ENCODE measurements around the gene LY6G6C. TPM values are rescaled to one million over a fixed set of nuclear protein-coding genes. Genes with fewer than 3 reads are reported as not detected.

Gene LY6G6C
- total and polyA plus RNA-seq, 2 of the 13 experiments (the other 11 are each of a cell fraction or from before 2014, with no cell fraction given) = 0.15 TPM; not detected in 1

DNA sequence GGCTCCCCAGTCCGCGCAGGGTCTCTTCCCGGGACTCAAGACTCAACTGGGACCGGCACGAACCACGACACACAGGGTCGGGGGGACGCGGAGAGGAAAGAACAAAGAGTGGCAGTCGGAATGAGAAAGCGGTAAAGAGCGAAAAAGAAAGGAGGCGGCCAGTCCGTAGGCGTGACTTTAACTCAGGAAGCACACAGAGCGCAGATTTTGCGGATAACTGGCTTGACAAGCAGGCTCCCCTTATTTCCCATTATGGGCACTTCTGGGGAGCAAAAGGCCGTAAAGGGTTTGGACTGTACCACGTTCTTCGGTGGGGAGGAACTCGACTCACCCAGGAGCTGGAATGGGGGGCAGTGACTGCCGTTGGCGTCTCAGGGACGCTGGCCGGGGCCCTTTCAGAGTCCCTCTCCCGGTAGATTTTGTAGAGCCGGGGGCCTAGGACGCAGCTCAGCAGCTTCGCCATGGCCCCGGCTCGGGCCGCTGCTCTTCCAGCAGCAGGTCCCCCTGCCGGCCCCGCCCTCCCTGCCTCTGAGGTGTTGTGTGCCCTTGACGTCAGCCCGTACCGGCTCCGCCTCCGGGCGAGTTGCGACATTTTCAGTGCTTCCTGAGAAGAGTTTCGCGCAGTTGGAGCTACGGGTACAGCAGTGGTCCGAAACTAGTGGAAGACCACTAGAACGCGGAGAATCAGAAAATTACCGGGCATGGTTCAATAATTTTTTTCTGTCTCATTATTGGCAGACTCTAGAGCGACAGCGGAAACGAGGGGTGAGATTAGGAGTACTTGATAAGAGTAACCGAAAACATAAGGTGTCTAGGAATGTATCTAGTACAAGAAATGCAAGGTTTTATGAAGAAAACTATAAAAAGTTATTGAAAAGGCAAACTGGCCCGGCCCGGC, 18.5 kb downstream of the LY6G6C start, which contains the start of gene ABHD16A (continued):
- TF ChIP-seq, protein P1, sequence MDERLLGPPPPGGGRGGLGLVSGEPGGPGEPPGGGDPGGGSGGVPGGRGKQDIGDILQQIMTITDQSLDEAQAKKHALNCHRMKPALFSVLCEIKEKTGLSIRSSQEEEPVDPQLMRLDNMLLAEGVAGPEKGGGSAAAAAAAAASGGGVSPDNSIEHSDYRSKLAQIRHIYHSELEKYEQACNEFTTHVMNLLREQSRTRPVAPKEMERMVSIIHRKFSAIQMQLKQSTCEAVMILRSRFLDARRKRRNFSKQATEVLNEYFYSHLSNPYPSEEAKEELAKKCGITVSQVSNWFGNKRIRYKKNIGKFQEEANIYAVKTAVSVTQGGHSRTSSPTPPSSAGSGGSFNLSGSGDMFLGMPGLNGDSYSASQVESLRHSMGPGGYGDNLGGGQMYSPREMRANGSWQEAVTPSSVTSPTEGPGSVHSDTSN (CRISPR knock-in tag; IDR thresholded peaks at IDR 0.05) = no peak
- TF ChIP-seq NFYC (CRISPR knock-in tag; IDR thresholded peaks at IDR 0.05) (peak; percentile 46; the same call in 1 of the 2 replicates), ZEB1 (IDR thresholded peaks at IDR 0.05; ENCODE audit: insufficient replicate concordance, low read depth) (no peak), ZBTB7B (CRISPR knock-in tag; IDR thresholded peaks at IDR 0.05) (peak; percentile 82), ZNF441 (CRISPR knock-in tag; IDR thresholded peaks at IDR 0.05; ENCODE audit: borderline replicate concordance) (peak; percentile 56; the same call in 1 of the 2 replicates), ZMYM2 (CRISPR knock-in tag; IDR thresholded peaks at IDR 0.05) (no peak; the same call in 1 of the 2 replicates), HNF4A (CRISPR knock-in tag; IDR thresholded peaks at IDR 0.05) (peak; percentile 69), JUN (CRISPR knock-in tag; IDR thresholded peaks at IDR 0.05) (no peak; the same call in 1 of the 2 replicates), ZNF235 (CRISPR knock-in tag; IDR thresholded peaks at IDR 0.05; ENCODE audit: borderline replicate concordance) (peak; percentile 58; the same call in 1 of the 2 replicates), ZNF577 (CRISPR knock-in tag; IDR thresholded peaks at IDR 0.05; ENCODE audit: borderline replicate concordance, low read depth) (no peak), NFE2L2 (IDR thresholded peaks at IDR 0.05; ENCODE audit: low read length) (no peak), RCOR2 (CRISPR knock-in tag; IDR thresholded peaks at IDR 0.05) (no peak; the same call in 1 of the 2 replicates), CAMTA2 (CRISPR knock-in tag; IDR thresholded peaks at IDR 0.05; ENCODE audit: borderline replicate concordance) (peak; percentile 38; the same call in 1 of the 2 replicates), POLR2AphosphoS5 (IDR thresholded peaks at IDR 0.05; ENCODE audit: low read depth, low read length) (peak; percentile 92), MXD4 (CRISPR knock-in tag; IDR thresholded peaks at IDR 0.05) (peak; percentile 72; the same call in 1 of the 2 replicates)
- TF ChIP-seq, protein P2, sequence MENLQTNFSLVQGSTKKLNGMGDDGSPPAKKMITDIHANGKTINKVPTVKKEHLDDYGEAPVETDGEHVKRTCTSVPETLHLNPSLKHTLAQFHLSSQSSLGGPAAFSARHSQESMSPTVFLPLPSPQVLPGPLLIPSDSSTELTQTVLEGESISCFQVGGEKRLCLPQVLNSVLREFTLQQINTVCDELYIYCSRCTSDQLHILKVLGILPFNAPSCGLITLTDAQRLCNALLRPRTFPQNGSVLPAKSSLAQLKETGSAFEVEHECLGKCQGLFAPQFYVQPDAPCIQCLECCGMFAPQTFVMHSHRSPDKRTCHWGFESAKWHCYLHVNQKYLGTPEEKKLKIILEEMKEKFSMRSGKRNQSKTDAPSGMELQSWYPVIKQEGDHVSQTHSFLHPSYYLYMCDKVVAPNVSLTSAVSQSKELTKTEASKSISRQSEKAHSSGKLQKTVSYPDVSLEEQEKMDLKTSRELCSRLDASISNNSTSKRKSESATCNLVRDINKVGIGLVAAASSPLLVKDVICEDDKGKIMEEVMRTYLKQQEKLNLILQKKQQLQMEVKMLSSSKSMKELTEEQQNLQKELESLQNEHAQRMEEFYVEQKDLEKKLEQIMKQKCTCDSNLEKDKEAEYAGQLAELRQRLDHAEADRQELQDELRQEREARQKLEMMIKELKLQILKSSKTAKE (CRISPR knock-in tag; IDR thresholded peaks at IDR 0.05; ENCODE audit: borderline replicate concordance) = 0 out of 2 replicates have a peak, but pooled peaks have one; percentile 17
- TF ChIP-seq, protein P3, sequence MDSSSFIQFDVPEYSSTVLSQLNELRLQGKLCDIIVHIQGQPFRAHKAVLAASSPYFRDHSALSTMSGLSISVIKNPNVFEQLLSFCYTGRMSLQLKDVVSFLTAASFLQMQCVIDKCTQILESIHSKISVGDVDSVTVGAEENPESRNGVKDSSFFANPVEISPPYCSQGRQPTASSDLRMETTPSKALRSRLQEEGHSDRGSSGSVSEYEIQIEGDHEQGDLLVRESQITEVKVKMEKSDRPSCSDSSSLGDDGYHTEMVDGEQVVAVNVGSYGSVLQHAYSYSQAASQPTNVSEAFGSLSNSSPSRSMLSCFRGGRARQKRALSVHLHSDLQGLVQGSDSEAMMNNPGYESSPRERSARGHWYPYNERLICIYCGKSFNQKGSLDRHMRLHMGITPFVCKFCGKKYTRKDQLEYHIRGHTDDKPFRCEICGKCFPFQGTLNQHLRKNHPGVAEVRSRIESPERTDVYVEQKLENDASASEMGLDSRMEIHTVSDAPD (CRISPR knock-in tag; IDR thresholded peaks at IDR 0.05) = 0 out of 2 replicates have a peak, but pooled peaks have one; percentile 66

All from HepG2 (cell line).